ENCODE measurements around the gene AMBRA1.

AMBRA1 gene

DNA sequence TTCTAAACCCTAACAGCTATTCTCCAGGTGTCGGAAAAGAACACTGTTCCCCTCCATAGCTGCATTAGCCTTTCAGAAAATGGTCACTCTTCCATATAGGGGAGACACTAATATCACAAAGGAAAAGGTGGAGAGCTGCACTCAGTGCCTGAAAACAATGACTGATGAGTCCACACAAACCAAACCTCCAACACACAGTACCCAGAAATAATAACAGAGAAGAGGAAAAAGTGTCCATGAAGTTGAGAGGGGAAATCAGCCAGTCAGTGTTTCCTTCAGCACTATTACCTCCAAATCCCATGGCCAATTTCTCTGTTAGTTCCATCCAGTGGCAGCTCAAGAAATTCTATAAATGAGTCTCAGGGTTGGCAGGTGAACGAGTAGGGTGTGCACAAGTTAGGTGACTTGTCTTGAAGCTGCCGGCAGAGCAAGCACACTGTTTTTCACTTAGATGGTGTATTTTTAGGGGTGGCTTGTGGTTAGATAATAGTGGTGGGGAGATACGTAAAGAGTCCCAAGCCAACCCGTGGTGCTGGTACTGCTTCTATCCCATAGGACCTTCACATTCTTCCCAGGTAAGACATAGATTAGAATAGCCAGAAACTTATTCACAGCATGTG, 117.8 kb downstream of the AMBRA1 start:
- H3K4me3 ChIP-seq (ENCODE audit: low read length): no peak overlapping the region
- peaks cover 3% of the 10 kb centered on the region for H3K36me3 ChIP-seq (ENCODE audit: insufficient read depth, low read length)
- H3K4me1 ChIP-seq (ENCODE audit: insufficient read depth, low read length): no peaks in the 10 kb centered on the region
- no peaks in the 10 kb centered on the region for H3K9me3 ChIP-seq (ENCODE audit: low read length)
- no peak overlapping the region for H2AFZ ChIP-seq (ENCODE audit: low read depth, low read length)
- H3K27me3 ChIP-seq (ENCODE audit: insufficient read depth, low read length): no peaks in the 10 kb centered on the region

DNA sequence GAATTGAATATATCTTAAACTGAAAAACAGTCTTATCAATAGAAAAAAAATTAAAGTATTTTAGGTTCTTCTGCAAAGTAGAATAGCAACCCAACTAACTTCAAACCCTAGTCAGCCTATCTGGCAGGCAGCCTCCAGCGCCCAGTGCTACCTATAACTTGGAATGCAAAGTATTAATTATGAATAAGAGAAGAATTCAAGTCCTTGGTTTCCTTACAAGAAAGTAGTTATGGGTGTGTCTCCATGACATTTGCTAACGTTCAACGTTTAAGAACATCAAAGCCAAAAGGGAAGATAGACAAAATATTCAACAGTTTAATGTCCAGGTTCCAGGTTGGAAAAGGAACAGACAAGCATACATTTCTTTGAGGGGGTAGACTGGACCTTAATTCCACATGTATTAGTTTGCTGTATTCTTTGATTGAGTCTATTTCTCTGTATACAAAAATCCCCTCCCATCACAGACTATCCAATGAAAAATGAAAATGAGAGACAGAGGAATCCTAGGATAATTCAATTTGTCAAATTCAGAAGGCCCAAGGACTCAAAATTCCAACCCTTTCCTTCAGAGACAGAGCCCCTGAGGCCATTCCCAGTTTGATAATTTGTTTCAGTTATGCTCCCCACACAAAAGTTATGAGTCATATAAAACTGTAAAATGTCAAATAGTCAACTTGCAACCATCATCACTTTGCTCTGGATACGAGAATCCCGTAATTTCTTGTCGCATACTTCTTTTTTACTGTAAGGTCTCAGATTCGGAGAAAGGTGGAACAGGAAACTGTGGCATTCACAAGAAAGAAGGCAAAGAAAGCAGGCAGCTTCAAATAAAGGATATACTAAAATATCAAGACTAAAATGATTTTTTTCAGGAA, 118.5 kb downstream of the AMBRA1 start:
- Histone ChIP-seq H3K4me3 (ENCODE audit: low read length) (no peak overlapping the region), H3K9me3 (ENCODE audit: low read length) (no peaks in the 10 kb centered on the region), H3K4me1 (ENCODE audit: insufficient read depth, low read length) (no peaks in the 10 kb centered on the region), H3K36me3 (ENCODE audit: insufficient read depth, low read length) (peaks cover 3% of the 10 kb centered on the region), H2AFZ (ENCODE audit: low read depth, low read length) (no peak overlapping the region), H3K27me3 (ENCODE audit: insufficient read depth, low read length) (no peaks in the 10 kb centered on the region)

DNA sequence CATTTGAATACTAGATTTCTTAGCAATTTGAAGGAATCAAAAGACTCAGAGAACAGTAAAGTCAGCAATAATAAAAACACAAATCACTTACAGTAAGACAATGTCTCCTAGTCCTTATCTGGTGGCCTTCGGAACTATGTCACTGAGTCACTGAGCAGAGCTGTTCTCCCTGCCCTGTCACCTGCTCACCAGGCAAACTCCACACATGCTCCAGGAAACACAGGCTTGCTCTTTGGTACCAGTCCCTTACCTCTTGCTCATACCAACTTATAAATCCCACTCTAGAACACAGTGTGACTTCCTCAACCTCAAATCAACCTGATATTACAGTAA, 121.2 kb downstream of the AMBRA1 start:
- Histone ChIP-seq H2AFZ (ENCODE audit: low read depth, low read length) (no peak overlapping the region), H3K36me3 (ENCODE audit: insufficient read depth, low read length) (peaks cover 4% of the 10 kb centered on the region), H3K4me1 (ENCODE audit: insufficient read depth, low read length) (no peaks in the 10 kb centered on the region), H3K9me3 (ENCODE audit: low read length) (no peaks in the 10 kb centered on the region), H3K4me3 (ENCODE audit: low read length) (no peak overlapping the region), H3K27me3 (ENCODE audit: insufficient read depth, low read length) (no peaks in the 10 kb centered on the region)

DNA sequence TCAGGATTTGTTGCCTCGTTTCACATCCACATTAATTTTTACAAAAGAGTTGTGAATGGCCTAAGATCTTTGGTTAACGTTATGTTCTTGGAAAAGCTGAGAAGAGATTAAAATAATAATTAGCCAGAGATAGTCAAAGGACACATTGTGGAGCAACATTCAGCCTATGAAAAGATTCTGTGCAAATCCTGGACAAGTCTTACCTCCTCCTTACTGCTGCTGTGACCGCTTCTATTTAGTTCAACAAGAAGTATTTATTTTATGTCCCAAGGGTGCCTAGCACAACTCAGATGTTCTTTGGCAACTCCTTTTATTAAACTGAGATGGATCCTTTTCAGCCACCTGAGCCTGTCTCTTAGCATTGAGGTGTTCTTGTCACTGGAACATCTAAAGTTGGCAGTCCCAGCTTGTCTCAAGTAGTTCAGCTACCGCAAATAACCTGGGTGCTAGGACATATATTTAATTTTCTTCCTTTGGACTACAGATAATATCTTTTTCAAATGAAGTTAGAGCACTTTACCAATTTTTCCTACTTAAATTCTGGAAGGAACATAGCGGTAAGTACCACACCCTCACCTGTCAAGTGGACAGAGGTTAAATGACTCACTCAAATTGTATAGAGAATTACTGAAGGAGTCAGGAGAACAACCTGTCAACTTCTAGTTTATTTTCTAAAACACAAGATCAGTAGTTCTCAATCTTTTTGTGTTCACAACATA, 121.7 kb downstream of the AMBRA1 start:
- Histone ChIP-seq H3K27me3 (ENCODE audit: insufficient read depth, low read length) (no peaks in the 10 kb centered on the region), H3K9me3 (ENCODE audit: low read length) (no peaks in the 10 kb centered on the region), H3K36me3 (ENCODE audit: insufficient read depth, low read length) (peaks cover 4% of the 10 kb centered on the region), H3K4me3 (ENCODE audit: low read length) (no peak overlapping the region), H3K4me1 (ENCODE audit: insufficient read depth, low read length) (no peaks in the 10 kb centered on the region), H2AFZ (ENCODE audit: low read depth, low read length) (no peak overlapping the region)

DNA sequence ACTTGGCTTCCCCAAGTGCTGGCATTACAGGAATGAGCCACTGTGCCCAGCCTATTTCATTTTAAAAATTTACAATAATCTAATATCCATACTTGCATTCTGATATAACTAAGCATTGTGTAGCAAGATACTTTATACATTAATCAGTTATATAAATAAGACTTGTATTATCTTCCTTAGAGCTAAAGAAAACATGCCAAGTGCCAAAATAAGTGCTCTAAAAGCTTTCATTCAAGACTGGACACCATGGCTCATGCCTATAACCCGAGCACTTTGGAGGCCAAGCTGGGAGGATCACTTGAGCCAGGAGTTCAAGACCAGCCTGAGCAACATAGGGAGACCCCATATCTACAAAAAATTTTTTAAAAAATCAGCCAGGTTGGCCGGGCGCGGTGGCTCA, 123.9 kb downstream of the AMBRA1 start:
- H2AFZ ChIP-seq (ENCODE audit: low read depth, low read length): no peak overlapping the region
- H3K36me3 ChIP-seq (ENCODE audit: insufficient read depth, low read length): peaks cover 4% of the 10 kb centered on the region
- no peaks in the 10 kb centered on the region for H3K9me3 ChIP-seq (ENCODE audit: low read length)
- no peaks in the 10 kb centered on the region for H3K27me3 ChIP-seq (ENCODE audit: insufficient read depth, low read length)
- no peak overlapping the region for H3K4me3 ChIP-seq (ENCODE audit: low read length)
- no peaks in the 10 kb centered on the region for H3K4me1 ChIP-seq (ENCODE audit: insufficient read depth, low read length)

DNA sequence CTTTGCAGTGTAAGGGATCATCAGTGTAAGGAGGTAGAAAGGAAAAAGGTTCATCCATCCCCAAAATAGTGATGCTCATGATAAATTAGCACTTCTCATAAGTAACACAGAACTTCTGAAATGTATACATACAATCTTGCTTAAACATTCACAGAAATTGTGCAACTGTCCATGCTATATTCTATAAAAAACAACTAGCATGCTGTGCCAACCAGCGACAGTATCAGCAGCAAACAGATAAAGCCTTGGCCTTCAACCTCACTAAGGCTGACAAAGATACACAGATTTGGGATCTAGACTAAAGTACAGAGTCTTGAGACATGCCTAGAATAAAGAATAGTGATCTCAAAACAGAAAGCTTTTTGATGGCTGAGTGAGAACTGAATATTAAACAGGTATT, 128.1 kb downstream of the AMBRA1 start:
- Histone ChIP-seq H3K4me3 (ENCODE audit: low read length) (no peak overlapping the region), H3K27me3 (ENCODE audit: insufficient read depth, low read length) (no peaks in the 10 kb centered on the region), H2AFZ (ENCODE audit: low read depth, low read length) (no peak overlapping the region), H3K36me3 (ENCODE audit: insufficient read depth, low read length) (peaks cover 4% of the 10 kb centered on the region), H3K9me3 (ENCODE audit: low read length) (no peaks in the 10 kb centered on the region), H3K4me1 (ENCODE audit: insufficient read depth, low read length) (peaks cover 16% of the 10 kb centered on the region)

DNA sequence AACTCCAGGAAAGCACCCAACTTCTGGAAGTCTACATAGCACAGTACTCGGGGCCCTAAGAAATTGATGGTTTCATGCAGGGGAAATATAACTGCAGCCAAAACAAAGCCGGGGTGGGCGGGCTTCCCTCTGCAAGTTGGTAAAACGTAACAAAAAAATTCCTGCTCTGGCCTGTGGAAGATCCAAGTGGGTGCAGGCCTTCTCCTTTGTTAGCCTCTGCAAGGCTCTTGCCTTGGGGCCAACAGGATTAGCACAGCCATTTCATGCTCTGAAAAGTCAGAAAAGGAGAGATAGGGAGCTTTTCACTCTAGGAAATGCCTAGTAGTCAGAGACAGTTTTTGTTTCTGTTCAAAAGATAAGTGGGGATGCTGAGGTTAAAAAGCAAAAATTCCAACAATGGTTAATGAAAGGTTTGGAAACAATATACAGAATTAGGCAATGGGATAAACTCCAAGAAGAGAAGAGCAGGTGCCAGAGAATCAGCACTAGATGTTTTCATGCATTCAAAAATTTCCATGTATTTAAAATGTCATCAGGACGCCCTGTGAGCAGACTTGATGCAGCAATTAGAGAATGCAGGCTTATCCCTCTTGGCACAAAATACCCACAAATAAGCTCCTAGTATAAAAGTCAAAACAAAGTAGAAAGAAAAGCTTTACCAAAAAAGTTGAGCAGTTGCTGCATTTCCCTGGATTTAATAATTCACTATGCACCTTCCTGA, 130.0 kb downstream of the AMBRA1 start:
- Histone ChIP-seq H3K36me3 (ENCODE audit: insufficient read depth, low read length) (peaks cover 4% of the 10 kb centered on the region), H3K4me3 (ENCODE audit: low read length) (no peak overlapping the region), H3K4me1 (ENCODE audit: insufficient read depth, low read length) (peaks cover 16% of the 10 kb centered on the region), H2AFZ (ENCODE audit: low read depth, low read length) (no peak overlapping the region), H3K9me3 (ENCODE audit: low read length) (no peaks in the 10 kb centered on the region), H3K27me3 (ENCODE audit: insufficient read depth, low read length) (no peaks in the 10 kb centered on the region)

DNA sequence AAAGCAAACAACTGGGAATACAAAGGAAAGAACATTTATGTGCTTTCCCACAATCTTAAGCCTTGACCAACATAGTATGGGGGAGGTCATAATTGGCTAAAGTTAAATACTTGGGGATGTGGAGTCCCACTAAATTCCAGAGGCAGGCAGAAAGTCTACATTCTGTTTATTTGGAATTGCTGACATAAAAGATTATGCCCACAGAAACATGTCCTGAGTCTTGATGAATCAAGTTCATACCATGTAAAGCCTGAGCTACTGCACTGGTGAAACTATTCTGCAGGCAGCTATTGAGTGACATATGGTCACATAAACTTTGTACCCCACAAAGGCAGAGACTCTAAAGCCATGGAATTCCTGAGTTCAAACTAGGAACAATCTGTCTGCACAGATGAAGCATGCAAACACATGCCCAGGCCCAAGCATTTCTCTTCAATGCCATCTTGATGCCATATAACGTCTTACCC, 132.3 kb downstream of the AMBRA1 start:
- Histone ChIP-seq H3K4me1 (ENCODE audit: insufficient read depth, low read length) (peaks cover 26% of the 10 kb centered on the region), H3K27me3 (ENCODE audit: insufficient read depth, low read length) (no peaks in the 10 kb centered on the region), H3K36me3 (ENCODE audit: insufficient read depth, low read length) (no peaks in the 10 kb centered on the region), H3K9me3 (ENCODE audit: low read length) (no peaks in the 10 kb centered on the region), H3K4me3 (ENCODE audit: low read length) (no peak overlapping the region), H2AFZ (ENCODE audit: low read depth, low read length) (no peak overlapping the region)

DNA sequence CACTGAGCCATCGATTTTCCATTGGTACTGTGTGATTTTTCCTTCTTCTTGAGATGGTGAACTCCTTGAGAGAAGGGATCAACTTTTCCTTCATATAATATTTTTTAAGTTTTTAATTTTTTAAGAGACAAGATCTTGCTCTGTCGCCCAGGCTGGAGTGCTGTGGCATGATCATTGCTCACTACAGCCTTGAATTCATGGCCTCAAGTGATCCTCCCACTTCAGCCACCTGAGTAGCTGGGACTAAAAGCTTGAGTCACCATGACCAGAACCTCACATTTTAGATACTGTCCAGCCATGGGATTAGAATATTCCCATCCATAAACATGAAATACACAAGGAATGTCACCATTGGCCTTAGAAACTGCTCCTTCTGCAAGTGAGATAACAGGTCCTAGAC, 135.3 kb downstream of the AMBRA1 start:
- Histone ChIP-seq H2AFZ (ENCODE audit: low read depth, low read length) (no peak overlapping the region), H3K4me1 (ENCODE audit: insufficient read depth, low read length) (peaks cover 21% of the 10 kb centered on the region), H3K36me3 (ENCODE audit: insufficient read depth, low read length) (no peaks in the 10 kb centered on the region), H3K4me3 (ENCODE audit: low read length) (no peak overlapping the region), H3K9me3 (ENCODE audit: low read length) (no peaks in the 10 kb centered on the region), H3K27me3 (ENCODE audit: insufficient read depth, low read length) (no peaks in the 10 kb centered on the region)

DNA sequence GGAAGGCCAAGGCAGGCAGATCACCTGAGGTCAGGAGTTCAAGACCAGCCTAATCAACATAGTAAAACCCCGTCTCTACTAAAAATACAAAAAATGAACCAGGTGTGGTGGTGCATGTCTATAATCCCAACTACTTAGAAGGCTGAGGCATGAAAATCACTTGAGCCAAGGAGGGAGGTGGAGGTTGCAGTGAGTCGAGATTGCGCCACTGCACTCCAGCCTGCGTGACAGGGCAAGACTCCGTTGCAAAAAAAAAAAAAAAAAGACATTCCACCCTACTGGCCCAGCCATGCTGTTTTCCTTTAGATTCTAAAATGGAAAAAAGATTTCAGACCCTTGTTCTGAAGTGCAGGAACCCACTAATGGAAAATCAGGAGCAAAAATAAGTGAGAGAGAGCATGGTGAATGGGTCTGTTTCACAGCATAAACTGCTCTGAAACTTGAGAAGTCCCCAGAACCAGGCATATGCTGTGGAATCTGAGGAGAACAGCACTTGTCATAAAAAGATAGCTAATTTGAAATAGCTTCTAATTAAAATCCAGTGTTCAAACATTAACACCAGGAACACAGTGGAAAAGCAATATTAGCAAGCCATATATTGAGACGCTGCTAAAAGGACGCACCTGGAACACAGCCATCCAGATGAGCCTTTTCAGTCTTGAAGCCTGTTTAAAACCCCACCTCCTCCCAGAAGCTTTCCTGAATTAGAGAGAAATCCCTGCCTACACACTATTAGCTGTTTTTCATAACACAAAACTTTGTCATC, 136.0 kb downstream of the AMBRA1 start:
- no peaks in the 10 kb centered on the region for H3K9me3 ChIP-seq (ENCODE audit: low read length)
- H3K36me3 ChIP-seq (ENCODE audit: insufficient read depth, low read length): no peaks in the 10 kb centered on the region
- H3K4me1 ChIP-seq (ENCODE audit: insufficient read depth, low read length): peaks cover 21% of the 10 kb centered on the region
- H2AFZ ChIP-seq (ENCODE audit: low read depth, low read length): no peak overlapping the region
- H3K4me3 ChIP-seq (ENCODE audit: low read length): no peak overlapping the region
- H3K27me3 ChIP-seq (ENCODE audit: insufficient read depth, low read length): no peaks in the 10 kb centered on the region

DNA sequence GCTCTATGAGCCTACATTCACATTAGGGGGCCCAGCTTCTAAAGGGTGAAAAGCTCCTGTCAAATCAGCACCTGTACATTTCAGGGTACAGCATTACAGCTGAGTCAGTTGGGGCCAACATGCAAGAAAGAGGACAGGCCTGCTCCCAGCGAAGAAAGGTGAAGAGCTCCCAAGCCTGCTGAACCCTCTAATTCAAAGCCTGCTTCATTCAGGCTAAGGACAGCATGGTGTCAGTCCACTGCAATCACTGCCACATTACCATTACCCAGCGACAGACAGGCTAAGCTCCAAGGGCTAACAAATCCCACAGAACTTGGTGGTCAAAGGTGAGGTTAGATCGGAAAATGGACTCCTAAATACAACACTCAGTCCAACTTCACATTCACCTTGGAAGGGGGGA, 136.8 kb downstream of the AMBRA1 start:
- Histone ChIP-seq H3K27me3 (ENCODE audit: insufficient read depth, low read length) (no peaks in the 10 kb centered on the region), H3K36me3 (ENCODE audit: insufficient read depth, low read length) (no peaks in the 10 kb centered on the region), H3K4me3 (ENCODE audit: low read length) (no peak overlapping the region), H3K4me1 (ENCODE audit: insufficient read depth, low read length) (peaks cover 21% of the 10 kb centered on the region), H3K9me3 (ENCODE audit: low read length) (no peaks in the 10 kb centered on the region), H2AFZ (ENCODE audit: low read depth, low read length) (no peak overlapping the region)

DNA sequence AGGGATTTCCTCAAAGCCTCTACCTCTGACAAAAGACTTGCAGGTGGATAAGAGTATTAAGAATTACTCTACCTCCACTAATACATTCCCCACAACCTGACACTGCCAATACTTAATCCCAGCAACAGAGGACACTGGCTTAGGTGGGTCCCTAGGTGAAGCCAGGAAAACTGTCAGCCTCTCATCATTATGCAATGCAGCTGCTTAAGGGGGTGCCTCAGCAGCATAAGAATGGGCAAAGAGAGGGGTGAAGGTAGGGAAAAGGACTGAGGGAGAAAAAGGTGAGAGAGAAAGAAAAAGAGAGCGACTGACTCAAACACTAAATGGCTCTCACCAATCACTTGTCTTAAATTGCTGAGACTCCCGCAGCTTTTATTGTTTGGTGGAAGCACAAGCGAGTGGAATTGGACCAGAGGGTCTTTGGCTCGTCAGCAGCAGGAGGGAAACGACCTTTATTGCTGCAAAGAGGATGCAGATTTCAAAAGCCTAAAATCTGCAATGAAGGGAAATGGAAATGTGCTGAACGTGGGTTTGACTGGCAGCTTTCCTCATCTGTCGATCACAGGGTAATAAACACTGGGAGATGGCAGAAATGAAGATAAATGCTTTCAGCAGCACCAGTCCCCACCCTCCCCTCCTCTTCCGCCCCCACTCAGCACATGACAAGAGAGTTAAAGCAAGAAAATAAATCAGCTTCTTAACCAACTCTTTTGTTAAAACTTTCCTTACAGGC, 137.4 kb downstream of the AMBRA1 start:
- no peaks in the 10 kb centered on the region for H3K36me3 ChIP-seq (ENCODE audit: insufficient read depth, low read length)
- no peaks in the 10 kb centered on the region for H3K9me3 ChIP-seq (ENCODE audit: low read length)
- H3K27me3 ChIP-seq (ENCODE audit: insufficient read depth, low read length): no peaks in the 10 kb centered on the region
- H3K4me3 ChIP-seq (ENCODE audit: low read length): no peak overlapping the region
- peaks cover 16% of the 10 kb centered on the region for H3K4me1 ChIP-seq (ENCODE audit: insufficient read depth, low read length)
- H2AFZ ChIP-seq (ENCODE audit: low read depth, low read length): no peak overlapping the region
